GM19351 (cell line): ENCODE measurements around the gene RBFOX1.

Experiments
- ATAC-seq: cut with Tn5 transposase; IDR thresholded peaks from one replicate; pipeline ENCODE4 v1.9.1; 2021; ENCODE audit warnings: mild to moderate bottlenecking, moderate library complexity; ENCODE audit not compliant: unreplicated experiment

The RBFOX1 gene

GRCh38 chr16:7744546-7745264 lies 412.1 kb downstream of the RBFOX1 start:
- no peak for ATAC-seq

- no peak for ATAC-seq
Observed at GRCh38 chr16:7745276-7745675, 412.6 kb downstream of the RBFOX1 start.

DNA sequence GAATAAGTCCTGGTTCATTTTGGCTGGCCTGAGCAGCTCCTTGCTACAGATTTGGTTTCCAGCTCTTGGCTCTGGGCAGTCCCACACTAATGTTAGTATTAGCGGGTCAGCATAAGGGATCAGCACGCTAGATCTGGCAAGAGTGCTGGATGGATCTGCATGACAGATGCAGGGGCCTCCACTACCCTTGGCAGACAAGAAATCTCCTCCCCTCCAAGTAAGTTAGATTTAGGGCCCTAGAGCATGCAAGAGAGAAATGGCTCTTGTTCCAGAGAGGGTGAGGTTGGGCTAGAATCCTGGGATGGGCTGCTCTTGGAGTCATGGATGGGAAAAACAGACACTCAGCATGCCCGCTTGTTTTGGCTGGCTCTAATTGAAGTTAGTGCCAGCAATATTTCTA lies 414.3 kb downstream of the RBFOX1 start:
- no peak for ATAC-seq

- ATAC-seq, result no peak
Observed at GRCh38 chr16:7748522-7748921, 415.9 kb downstream of the RBFOX1 start.

DNA sequence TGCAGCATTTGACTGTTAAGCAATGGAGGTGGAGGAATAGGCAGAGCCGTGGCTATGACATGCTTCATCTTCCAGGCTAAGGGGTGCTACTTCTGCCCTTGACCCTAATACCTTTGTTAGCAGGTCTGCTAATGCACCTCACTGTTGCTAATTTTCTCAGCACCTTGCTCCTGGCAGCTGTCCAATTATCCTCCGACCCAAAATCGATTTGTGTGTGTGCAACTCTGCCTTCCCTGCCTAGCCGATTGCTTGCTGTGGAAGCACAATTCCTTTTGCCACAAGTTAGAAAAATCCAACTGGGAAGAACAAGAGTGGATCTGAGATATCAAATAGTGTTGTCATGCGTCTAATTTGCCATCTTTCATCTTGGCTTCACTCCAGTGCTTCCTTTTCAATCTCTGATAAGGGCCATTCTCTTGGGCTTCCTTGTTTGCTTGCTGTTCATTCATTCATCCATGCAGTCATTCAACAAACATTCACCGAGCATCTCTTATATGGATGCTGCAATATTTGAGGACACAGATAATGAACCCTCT lies 422.8 kb downstream of the RBFOX1 start:
- no peak for ATAC-seq
